Thyroid gland (tissue), 4 donors: ENCODE data around the gene TMSB10. TPM values are rescaled to one million over a fixed set of nuclear protein-coding genes. Genes with fewer than 3 reads are reported as not detected.

Experiments used
- DNase-seq, 2 donors: peaks; one replicate each; pipeline ENCODE4 v3.0.0-alpha.2; 2019
- H3K27ac ChIP-seq, 3 donors: fragments of 200-600 bp; sonication (generic); 1 replicate in 2 of 3; 2 replicates in 1 of 3; pipeline ENCODE4 v1.5.1; 2016 to 2019; ENCODE audit warnings: mild to moderate bottlenecking in 1 of 3, moderate library complexity in 1 of 3
- H3K27me3 ChIP-seq: fragments of 200-600 bp; sonication (generic); one replicate; pipeline ENCODE4 v1.5.1; 2019
- H3K36me3 ChIP-seq, 2 donors: fragments of 200-600 bp; sonication (generic); one replicate each; pipeline ENCODE4 v1.5.1; 2016 to 2019
- H3K4me1 ChIP-seq, 2 donors: fragments of 200-600 bp; sonication (generic); one replicate each; pipeline ENCODE4 v1.5.1; 2017 to 2019
- H3K4me3 ChIP-seq, 3 donors: fragments of 200-600 bp; sonication (generic); replicated peaks in 1 of 3; 1 replicate in 2 of 3; 2 replicates in 1 of 3; pipeline ENCODE4 v1.5.1; 2016; ENCODE audit warnings: mild to moderate bottlenecking in 1 of 3
- H3K9me3 ChIP-seq: fragments of 200-600 bp; sonication (generic); one replicate; pipeline ENCODE4 v1.5.1; 2017
- CTCF ChIP-seq, 6 experiments: fragments of 200-600 bp in 3 of 6; fragments of 450-650 bp in 3 of 6; sonication (generic) in 3 of 6; IDR thresholded peaks; one replicate each; pipeline ENCODE4 v1.5.1; 2016 to 2019; ENCODE audit warnings: antibody characterized with exemption in 6 of 6, mild to moderate bottlenecking in 2 of 6, inconsistent platforms in 1 of 6, moderate library complexity in 1 of 6
- POLR2A ChIP-seq, 2 donors: fragments of 450-650 bp; IDR thresholded peaks; one replicate each; pipeline ENCODE4 v1.6.1; 2017; ENCODE audit warnings: antibody characterized with exemption in 2 of 2, mild to moderate bottlenecking in 2 of 2, moderate library complexity in 1 of 2
- WGBS, 2 donors: methylation state at CpG; one replicate each; pipeline ENCODE4 v1.1.5; 2017; 5-methylcytosine and 5-hydroxymethylcytosine counted together
- intact Hi-C: fragments of 100-400 bp; cut with DNase I; formaldehyde crosslinking; loops from one replicate; pipeline ENCODE4 v1.15.1; 2023
- total RNA-seq, 4 donors: library from RNA; depleted of rRNA; stranded (reverse); fragments of >200 nt; gene quantifications; one replicate each; pipeline ENCODE4 v1.2.3, GENCODE V29; 2016

The TMSB10 gene
- total RNA-seq, 4 donors from 2014 or later = 958 to 1,745 (median 1,373) TPM

DNA sequence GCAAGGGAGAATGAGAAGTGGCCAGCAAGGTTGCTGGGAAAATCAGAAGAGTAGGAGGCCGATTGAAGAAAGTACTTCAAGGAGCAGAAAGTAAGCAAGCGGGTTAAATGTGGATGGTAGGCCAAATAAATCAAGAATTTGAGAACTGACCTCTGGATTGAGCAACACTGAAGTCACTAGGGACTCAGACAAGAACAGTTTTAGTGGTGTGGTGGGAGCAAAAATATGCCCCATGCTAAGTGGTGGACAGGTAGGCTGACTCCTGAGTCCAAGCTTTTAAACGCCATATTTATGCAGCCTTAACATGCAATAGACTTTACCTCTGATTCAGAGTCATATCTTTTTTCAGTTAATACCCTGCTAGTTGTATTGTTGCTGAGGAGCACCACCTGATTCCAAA, 29.1 kb upstream of the TMSB10 start:
- Histone ChIP-seq H3K36me3 (no peaks in the 10 kb centered on the region), H3K9me3 (no peaks in the 10 kb centered on the region), H3K4me1 (peaks cover 12 to 19% of the 10 kb centered on the region in 2 donors), H3K27me3 (no peaks in the 10 kb centered on the region), H3K4me3 (no peak overlapping the region), H3K27ac (no peak overlapping the region)
- TF ChIP-seq CTCF (IDR thresholded peaks at IDR 0.05) = no peak
- no peak for TF ChIP-seq POLR2A (IDR thresholded peaks at IDR 0.05)
- DNase-seq = no peak
- 91 to 94% methylated on average over 3 of the region's 3 CpGs for WGBS, 2 donors
- intact Hi-C loops = no loop called here

DNA sequence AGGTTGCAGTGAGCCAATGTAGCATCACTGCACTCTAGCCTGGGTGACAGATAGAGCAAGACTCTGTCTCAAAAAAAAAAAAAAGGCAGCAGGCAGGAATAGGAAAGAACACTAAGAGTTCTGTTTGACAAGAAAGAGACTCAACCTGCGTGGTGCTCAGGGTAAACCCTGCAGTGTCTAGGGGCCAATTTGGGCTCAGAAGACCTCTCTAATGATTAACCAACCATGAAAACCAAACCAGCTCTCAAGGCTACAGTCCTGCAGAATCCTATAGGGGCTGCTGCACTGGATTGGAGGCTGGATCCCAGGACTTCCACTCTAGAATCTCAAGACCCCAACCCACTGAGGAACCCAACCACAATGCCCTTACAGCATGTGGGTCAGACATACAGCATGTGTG, 27.0 kb upstream of the TMSB10 start:
- Histone ChIP-seq H3K27me3 (no peaks in the 10 kb centered on the region), H3K36me3 (no peaks in the 10 kb centered on the region), H3K27ac (no peak overlapping the region), H3K9me3 (no peaks in the 10 kb centered on the region), H3K4me1 (peaks cover 15 to 21% of the 10 kb centered on the region in 2 donors), H3K4me3 (no peak overlapping the region)
- DNase-seq = no peak
- WGBS, 2 donors = 18 to 33% methylated on average over 1 of the region's 1 CpG
- TF ChIP-seq CTCF (IDR thresholded peaks at IDR 0.05) (no peak), POLR2A (IDR thresholded peaks at IDR 0.05) (no peak)
- intact Hi-C loops = no loop called here

GRCh38 chr2:84878896-84879583, 26.4 kb upstream of the TMSB10 start:
- WGBS, 2 donors = 82 to 83% methylated on average over 7 of the region's 7 CpGs
- H3K27me3 ChIP-seq = no peaks in the 10 kb centered on the region
- peaks cover 15 to 21% of the 10 kb centered on the region in 2 donors for H3K4me1 ChIP-seq
- DNase-seq = no peak
- H3K27ac ChIP-seq = no peak overlapping the region
- no peaks in the 10 kb centered on the region for H3K9me3 ChIP-seq
- TF ChIP-seq POLR2A (IDR thresholded peaks at IDR 0.05) (no peak), CTCF (IDR thresholded peaks at IDR 0.05) (no peak)
- H3K36me3 ChIP-seq = no peaks in the 10 kb centered on the region
- intact Hi-C loops = no loop called here
- no peak overlapping the region for H3K4me3 ChIP-seq

DNA sequence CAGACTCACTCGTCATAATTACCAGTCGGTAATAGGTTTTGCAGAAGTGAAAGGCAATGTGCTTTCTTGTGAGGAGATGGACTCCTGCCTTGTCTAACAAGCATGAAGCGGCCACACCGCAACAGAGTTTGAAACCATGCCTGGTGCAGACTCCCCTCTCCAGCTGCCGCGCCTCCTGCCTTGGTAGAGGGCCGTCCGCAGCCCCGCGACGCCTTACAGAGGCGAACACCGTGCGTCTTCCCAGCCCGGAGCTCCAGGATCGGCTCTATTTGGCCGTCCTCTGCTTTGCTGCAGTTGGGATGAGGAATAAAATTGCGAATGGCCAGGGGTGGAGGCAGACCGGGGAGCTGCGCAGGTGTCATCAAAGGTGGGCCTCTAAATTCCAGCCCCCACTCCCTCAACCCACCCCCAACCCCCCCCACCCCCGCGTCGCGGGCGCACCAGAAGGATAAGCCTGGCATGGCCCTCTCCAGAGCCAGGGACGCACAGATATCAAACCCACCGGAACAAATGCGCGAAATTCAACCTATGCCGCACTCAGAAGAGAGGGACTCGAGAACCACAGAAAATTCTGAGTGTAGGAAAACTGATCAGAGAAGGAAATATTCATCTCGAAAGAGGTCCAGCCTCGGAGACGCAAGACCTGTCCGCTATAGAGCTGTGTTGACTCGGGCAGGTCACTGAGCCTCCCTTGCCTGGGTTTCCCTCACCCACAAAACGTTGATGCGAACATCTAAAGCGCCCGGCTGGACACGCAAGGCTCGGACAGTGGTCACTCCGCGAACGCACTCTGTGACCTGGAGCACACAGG, 25.7 kb upstream of the TMSB10 start:
- TF ChIP-seq POLR2A (IDR thresholded peaks at IDR 0.05) (no peak), CTCF (IDR thresholded peaks at IDR 0.05) (no peak)
- peak in 1 of 2 donors; percentile 10 for DNase-seq
- H3K27ac ChIP-seq = no peak overlapping the region
- H3K9me3 ChIP-seq = no peaks in the 10 kb centered on the region
- intact Hi-C loops = loop anchor here (5.0 kb wide), 1 partner anchor 382 kb away; no protein-coding TSS in a partner anchor
- H3K4me3 ChIP-seq = peak overlapping the region in 1 of 3 donors; percentile 2
- WGBS, 2 donors = 13 to 19% methylated on average over 30 to 43 of the region's 45 CpGs
- H3K27me3 ChIP-seq = no peaks in the 10 kb centered on the region
- H3K4me1 ChIP-seq = peaks cover 15 to 21% of the 10 kb centered on the region in 2 donors
- H3K36me3 ChIP-seq = no peaks in the 10 kb centered on the region

DNA sequence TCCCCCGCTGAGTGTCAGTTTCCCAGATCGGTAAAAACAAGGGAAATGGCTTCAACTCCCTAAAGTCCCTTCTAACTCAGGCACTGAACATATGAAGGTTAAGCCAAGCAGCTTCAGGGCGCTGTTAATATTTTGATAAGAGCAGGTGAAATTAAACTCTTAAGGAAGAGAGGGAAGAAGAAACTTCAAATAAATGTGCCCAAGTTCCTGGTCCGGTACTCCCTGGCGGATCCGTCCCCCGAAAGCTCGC, 25.1 kb upstream of the TMSB10 start:
- no peak for DNase-seq
- Histone ChIP-seq H3K4me3 (peak overlapping the region; percentile 10 to 52 (median 11)), H3K4me1 (peaks cover 15 to 21% of the 10 kb centered on the region in 2 donors), H3K36me3 (no peaks in the 10 kb centered on the region), H3K9me3 (no peaks in the 10 kb centered on the region), H3K27ac (no peak overlapping the region), H3K27me3 (no peaks in the 10 kb centered on the region)
- intact Hi-C loops = loop anchor here (5.0 kb wide), 1 partner anchor 383 kb away; no protein-coding TSS in a partner anchor
- TF ChIP-seq CTCF (IDR thresholded peaks at IDR 0.05) (no peak), POLR2A (IDR thresholded peaks at IDR 0.05) (no peak)
- WGBS, 2 donors = 2 to 3% methylated on average over 8 of the region's 8 CpGs
